OCI-LY3 (cell line): ENCODE data around the gene MESP1.

ENCODE experiments used
- H2AFZ ChIP-seq: fragments of 200-600, 300-600 bp; shearing (Covaris generic); 2 replicates; pipeline ENCODE4 v1.6.0; 2014; ENCODE audit warnings: antibody characterized with exemption, low read depth, low read length
- H3K27ac ChIP-seq: fragments of 200-600, 300-600 bp; sonication (generic); 2 replicates; pipeline ENCODE4 v1.5.1; 2014; ENCODE audit warnings: mild to moderate bottlenecking, low read length, moderate library complexity, mixed read lengths
- H3K27me3 ChIP-seq: fragments of 200-600, 300-600 bp; sonication (generic); 2 replicates; pipeline ENCODE4 v1.6.1; 2014; ENCODE audit warnings: low read depth, low read length, mixed read lengths
- H3K36me3 ChIP-seq: fragments of 200-600, 300-600 bp; sonication (generic); replicated peaks from 2 replicates; pipeline ENCODE3; 2014; ENCODE audit warnings: low read depth, low read length, mixed read lengths
- H3K4me1 ChIP-seq: fragments of 300-600, 200-600 bp; sonication (generic); 2 replicates; pipeline ENCODE4 v1.6.1; 2014; ENCODE audit warnings: low read length, mixed read lengths
- H3K4me2 ChIP-seq: fragments of 200-600, 300-600 bp; sonication (generic); 2 replicates; pipeline ENCODE4 v1.6.1; 2014; ENCODE audit warnings: low read length, mixed read lengths
- H3K4me3 ChIP-seq: fragments of 300-600, 200-600 bp; sonication (generic); 2 replicates; pipeline ENCODE4 v1.5.1; 2014; ENCODE audit warnings: antibody characterized with exemption, mild to moderate bottlenecking, low read length, moderate library complexity
- H3K79me2 ChIP-seq: fragments of 300-600, 200-600 bp; shearing (Covaris generic); 2 replicates; pipeline ENCODE4 v1.6.1; 2014; ENCODE audit warnings: mild to moderate bottlenecking, low read length, mixed read lengths
- H3K9ac ChIP-seq: fragments of 300-600, 200-600 bp; shearing (Covaris generic); 2 replicates; pipeline ENCODE4 v1.6.0; 2014; ENCODE audit warnings: mild to moderate bottlenecking, low read length, moderate library complexity
- H3K9me3 ChIP-seq: fragments of 200-600, 300-600 bp; shearing (Covaris generic); 2 replicates; pipeline ENCODE4 v1.6.1; 2014; ENCODE audit warnings: low read length, mixed read lengths; ENCODE audit not compliant: insufficient read depth
- H4K20me1 ChIP-seq: fragments of 200-600, 300-600 bp; sonication (generic); 2 replicates; pipeline ENCODE4 v1.6.1; 2016; ENCODE audit warnings: low read length, mixed read lengths; ENCODE audit not compliant: insufficient read depth
- EZH2phosphoT487 ChIP-seq: fragments of 200-600 bp; shearing (Covaris generic); IDR thresholded peaks from 2 replicates; pipeline ENCODE4 v1.6.1; 2018; ENCODE audit warnings: antibody characterized with exemption, mixed run types, low read depth
- TF ChIP-seq, protein P1 (sequence below): fragments of 200-600, 300-600 bp; sonication (generic); IDR thresholded peaks from 2 replicates; pipeline ENCODE4 v1.5.1; 2014; ENCODE audit warnings: antibody characterized with exemption, low read length, low read depth

MESP1 gene

GRCh38 chr15:89780601-89781000 is 29.6 kb upstream of the MESP1 start:
- no peaks in the 10 kb centered on the region for H3K27me3 ChIP-seq
- H3K9me3 ChIP-seq: no peaks in the 10 kb centered on the region
- peak overlapping the region; percentile 89 for H3K27ac ChIP-seq
- no peaks in the 10 kb centered on the region for H3K79me2 ChIP-seq
- H3K4me2 ChIP-seq: peak overlapping the region; percentile 47
- H3K36me3 ChIP-seq: no peaks in the 10 kb centered on the region
- no peak overlapping the region; the same call in 1 of the 2 replicates for H2AFZ ChIP-seq
- H3K9ac ChIP-seq: peak overlapping the region; percentile 77
- TF ChIP-seq EZH2phosphoT487: no peak
- TF ChIP-seq, protein P1, sequence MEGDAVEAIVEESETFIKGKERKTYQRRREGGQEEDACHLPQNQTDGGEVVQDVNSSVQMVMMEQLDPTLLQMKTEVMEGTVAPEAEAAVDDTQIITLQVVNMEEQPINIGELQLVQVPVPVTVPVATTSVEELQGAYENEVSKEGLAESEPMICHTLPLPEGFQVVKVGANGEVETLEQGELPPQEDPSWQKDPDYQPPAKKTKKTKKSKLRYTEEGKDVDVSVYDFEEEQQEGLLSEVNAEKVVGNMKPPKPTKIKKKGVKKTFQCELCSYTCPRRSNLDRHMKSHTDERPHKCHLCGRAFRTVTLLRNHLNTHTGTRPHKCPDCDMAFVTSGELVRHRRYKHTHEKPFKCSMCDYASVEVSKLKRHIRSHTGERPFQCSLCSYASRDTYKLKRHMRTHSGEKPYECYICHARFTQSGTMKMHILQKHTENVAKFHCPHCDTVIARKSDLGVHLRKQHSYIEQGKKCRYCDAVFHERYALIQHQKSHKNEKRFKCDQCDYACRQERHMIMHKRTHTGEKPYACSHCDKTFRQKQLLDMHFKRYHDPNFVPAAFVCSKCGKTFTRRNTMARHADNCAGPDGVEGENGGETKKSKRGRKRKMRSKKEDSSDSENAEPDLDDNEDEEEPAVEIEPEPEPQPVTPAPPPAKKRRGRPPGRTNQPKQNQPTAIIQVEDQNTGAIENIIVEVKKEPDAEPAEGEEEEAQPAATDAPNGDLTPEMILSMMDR: no peak
- peaks cover 64% of the 10 kb centered on the region for H3K4me1 ChIP-seq
- H3K4me3 ChIP-seq: peak overlapping the region; percentile 14
- no peaks in the 10 kb centered on the region for H4K20me1 ChIP-seq

DNA sequence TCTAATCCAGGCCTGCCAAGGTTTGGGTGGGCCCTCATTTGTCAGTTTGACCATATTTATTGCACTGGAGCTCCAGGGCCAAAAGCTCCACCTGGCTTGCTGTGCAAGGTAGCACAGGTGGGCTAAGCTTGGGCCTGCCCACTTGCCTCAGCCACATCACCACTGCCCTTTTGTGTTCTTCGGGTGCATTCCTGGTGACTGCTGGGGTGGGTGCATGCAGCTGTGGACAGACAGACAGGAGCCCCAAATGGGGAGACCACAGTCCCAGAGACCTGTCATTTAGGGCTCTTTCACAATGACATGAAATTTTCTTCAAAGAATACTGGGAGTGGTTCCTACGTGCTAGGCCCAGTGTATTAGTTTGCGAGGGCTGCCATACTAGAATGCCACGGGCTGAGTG is 27.8 kb upstream of the MESP1 start:
- no peaks in the 10 kb centered on the region for H3K36me3 ChIP-seq
- TF ChIP-seq EZH2phosphoT487: no peak
- TF ChIP-seq, protein P1: no peak
- no peak overlapping the region for H2AFZ ChIP-seq
- H3K4me1 ChIP-seq: peaks cover 46% of the 10 kb centered on the region
- no peak overlapping the region for H3K27ac ChIP-seq
- no peaks in the 10 kb centered on the region for H4K20me1 ChIP-seq
- H3K79me2 ChIP-seq: no peaks in the 10 kb centered on the region
- H3K27me3 ChIP-seq: no peaks in the 10 kb centered on the region
- no peaks in the 10 kb centered on the region for H3K9me3 ChIP-seq
- no peak overlapping the region for H3K4me2 ChIP-seq
- no peak overlapping the region for H3K4me3 ChIP-seq
- H3K9ac ChIP-seq: no peak overlapping the region

DNA sequence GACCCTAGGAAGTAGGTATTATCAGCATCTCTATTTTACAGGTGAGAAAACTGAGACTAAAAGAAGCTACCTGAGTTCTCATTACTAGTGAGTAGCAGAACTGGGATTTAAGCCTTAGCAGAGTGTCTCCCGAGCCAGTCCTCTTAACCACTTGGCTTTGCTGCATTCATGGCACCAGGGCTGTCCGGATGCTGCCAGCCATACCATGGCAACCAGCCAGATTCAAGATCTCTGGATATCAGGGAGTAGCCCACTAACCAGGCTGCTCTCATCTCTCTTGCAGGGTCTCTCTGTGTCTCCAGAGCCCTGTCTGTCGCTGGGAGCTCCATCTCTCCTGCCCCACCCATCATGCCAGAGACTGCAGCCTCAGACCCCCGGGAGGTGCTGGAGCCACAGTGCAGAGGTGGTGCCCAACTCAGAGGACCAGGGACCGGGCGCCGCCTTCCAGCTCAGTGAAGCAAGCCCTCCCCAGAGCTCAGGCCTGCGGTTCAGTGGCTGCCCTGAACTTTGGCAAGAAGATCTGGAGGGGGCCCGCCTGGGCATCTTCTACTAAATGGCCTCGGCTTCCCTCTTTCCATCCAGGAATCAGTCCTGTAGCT is 26.8 kb upstream of the MESP1 start:
- Histone ChIP-seq H4K20me1 (no peaks in the 10 kb centered on the region), H3K36me3 (no peaks in the 10 kb centered on the region), H3K9me3 (no peaks in the 10 kb centered on the region), H3K4me2 (no peak overlapping the region), H3K4me1 (peaks cover 41% of the 10 kb centered on the region), H3K27me3 (no peaks in the 10 kb centered on the region), H3K9ac (no peak overlapping the region), H3K4me3 (no peak overlapping the region), H2AFZ (no peak overlapping the region), H3K79me2 (no peaks in the 10 kb centered on the region), H3K27ac (no peak overlapping the region)
- no peak for TF ChIP-seq EZH2phosphoT487
- TF ChIP-seq, protein P1: no peak

DNA sequence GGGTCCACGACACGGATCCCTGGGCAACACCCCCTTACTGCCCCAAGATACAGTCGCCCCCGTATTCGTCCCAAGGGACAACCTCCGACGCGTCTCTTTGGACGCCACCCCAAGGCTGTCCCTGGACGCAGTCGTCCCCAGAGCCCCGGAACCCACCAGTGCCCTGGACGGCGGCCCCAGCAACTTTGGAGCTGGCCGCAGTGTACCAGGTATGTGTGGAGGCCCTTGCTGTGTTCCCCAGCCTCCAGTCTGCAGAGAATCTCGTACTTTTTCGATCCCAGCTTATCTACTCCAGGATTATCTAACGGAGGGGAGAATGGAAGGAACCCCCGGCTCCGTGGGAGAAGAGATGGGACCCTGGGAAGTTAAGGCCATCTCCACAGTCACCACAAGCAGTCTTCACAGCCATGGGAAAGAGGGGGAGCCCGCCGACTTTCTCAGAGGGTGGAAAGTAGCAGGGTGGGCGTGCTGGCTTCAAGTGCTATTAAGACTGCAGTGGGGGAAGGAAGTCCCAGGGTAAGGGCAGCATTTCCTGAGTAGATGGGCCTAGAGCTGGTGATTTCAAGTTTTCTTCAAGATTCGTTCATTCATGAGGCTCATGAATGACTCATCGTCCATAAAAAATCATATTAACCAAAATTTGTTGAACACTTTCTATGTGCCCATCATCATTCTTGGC is 26.2 kb upstream of the MESP1 start:
- Histone ChIP-seq H3K79me2 (no peaks in the 10 kb centered on the region), H3K4me2 (no peak overlapping the region), H4K20me1 (no peaks in the 10 kb centered on the region), H3K36me3 (no peaks in the 10 kb centered on the region), H3K4me3 (no peak overlapping the region), H3K9me3 (no peaks in the 10 kb centered on the region), H3K9ac (no peak overlapping the region), H3K27ac (no peak overlapping the region), H3K4me1 (peaks cover 38% of the 10 kb centered on the region), H3K27me3 (no peaks in the 10 kb centered on the region), H2AFZ (no peak overlapping the region)
- TF ChIP-seq EZH2phosphoT487: no peak
- TF ChIP-seq, protein P1: no peak
